ENCODE data around the gene CDC25B. TPM values are rescaled to one million over a fixed set of nuclear protein-coding genes. Genes with fewer than 3 reads are reported as not detected.
A peak's percentile ranks its signal among the peaks of the same experiment; 100 is the strongest.

CDC25B gene
- total and polyA plus RNA-seq, 2 of the 13 experiments (the other 11 are each of a cell fraction or from before 2014, with no cell fraction given): 14.5 to 19.4 TPM

GRCh38 chr20:3843490-3843889 lies 47.4 kb downstream of the CDC25B start (continued):
- TF ChIP-seq ZNF317 (CRISPR knock-in tag; IDR thresholded peaks at IDR 0.05) (no peak), ZNF362 (CRISPR knock-in tag; IDR thresholded peaks at IDR 0.05; ENCODE audit: borderline replicate concordance) (no peak), ZNF674 (CRISPR knock-in tag; IDR thresholded peaks at IDR 0.05; ENCODE audit: low read depth) (no peak), CEBPG (CRISPR knock-in tag; IDR thresholded peaks at IDR 0.05) (no peak), ZFY (CRISPR knock-in tag; IDR thresholded peaks at IDR 0.05) (peak; percentile 30; the same call in 1 of the 2 replicates), PPARG (CRISPR knock-in tag; conservative IDR thresholded peaks at IDR 0.05) (peak; percentile 47; the same call in 1 of the 2 replicates), ONECUT2 (CRISPR knock-in tag; IDR thresholded peaks at IDR 0.05) (no peak), ZNF570 (CRISPR knock-in tag; IDR thresholded peaks at IDR 0.05; ENCODE audit: borderline replicate concordance) (no peak), TBX3 (IDR thresholded peaks at IDR 0.05; ENCODE audit: borderline replicate concordance) (no peak), HNF4A (CRISPR knock-in tag; IDR thresholded peaks at IDR 0.05) (peak; percentile 45; the same call in 1 of the 2 replicates), ZSCAN31 (CRISPR knock-in tag; IDR thresholded peaks at IDR 0.05; ENCODE audit: low read depth) (no peak), FOXA3 (CRISPR knock-in tag; IDR thresholded peaks at IDR 0.05) (no peak), GRHL1 (CRISPR knock-in tag; conservative IDR thresholded peaks at IDR 0.05) (no peak), HOXA3 (CRISPR knock-in tag; IDR thresholded peaks at IDR 0.05) (peak; percentile 57; the same call in 1 of the 2 replicates), ZNF589 (CRISPR knock-in tag; conservative IDR thresholded peaks at IDR 0.05) (no peak), SMAD3 (CRISPR knock-in tag; IDR thresholded peaks at IDR 0.05) (no peak), MED1 (CRISPR knock-in tag; IDR thresholded peaks at IDR 0.05) (0 out of 2 replicates have a peak, but pooled peaks have one; percentile 22), KDM4B (CRISPR knock-in tag; IDR thresholded peaks at IDR 0.05) (no peak), ZKSCAN5 (CRISPR knock-in tag; IDR thresholded peaks at IDR 0.05) (no peak), IKZF1 (IDR thresholded peaks at IDR 0.05) (no peak), NR2F6 (IDR thresholded peaks at IDR 0.05) (peak; percentile 73), NR2F6 (CRISPR knock-in tag; IDR thresholded peaks at IDR 0.05) (peak; percentile 83)
- TF ChIP-seq, protein P1, sequence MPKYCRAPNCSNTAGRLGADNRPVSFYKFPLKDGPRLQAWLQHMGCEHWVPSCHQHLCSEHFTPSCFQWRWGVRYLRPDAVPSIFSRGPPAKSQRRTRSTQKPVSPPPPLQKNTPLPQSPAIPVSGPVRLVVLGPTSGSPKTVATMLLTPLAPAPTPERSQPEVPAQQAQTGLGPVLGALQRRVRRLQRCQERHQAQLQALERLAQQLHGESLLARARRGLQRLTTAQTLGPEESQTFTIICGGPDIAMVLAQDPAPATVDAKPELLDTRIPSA (CRISPR knock-in tag; IDR thresholded peaks at IDR 0.05; ENCODE audit: borderline replicate concordance): no peak

Measured in HepG2 (cell line).